Activated naive CD4-positive, alpha-beta T cell treated with anti-CD3 and anti-CD28 coated beads, Interleukin-2, amount 50 U/mL, for 72 hours (primary cell): ENCODE results near the gene FIG4. TPM values are rescaled to one million over a fixed set of nuclear protein-coding genes. Genes with fewer than 3 reads are reported as not detected.
"Not testable (repeated sequence)": the region's sequence is repeated elsewhere in the genome, so short reads cannot be mapped to it uniquely, and the experiment has no call there.

Source experiments
- ATAC-seq, 2 donors: fragments of 150-1000 bp; cut with Tn5 transposase; 2 replicates each; pipeline ENCODE4 v1.10.0; 2021; ENCODE audit warnings: mild to moderate bottlenecking in 2 of 2, moderate library complexity in 2 of 2
- DNase-seq, 2 donors: peaks; one replicate each; pipeline ENCODE4 v3.0.0; 2021 to 2022; ENCODE audit warnings: low spot score in 2 of 2
- H3K27ac Mint-ChIP-seq, 2 donors: one replicate each; pipeline ENCODE4 v1.8.0; 2022; ENCODE audit warnings: mild to moderate bottlenecking in 2 of 2, mixed read lengths in 2 of 2
- H3K36me3 Mint-ChIP-seq, 2 donors: one replicate each; pipeline ENCODE4 v1.8.0; 2022; ENCODE audit warnings: mixed read lengths in 2 of 2
- H3K9me3 Mint-ChIP-seq, 2 donors: one replicate each; pipeline ENCODE4 v1.8.0; 2022; ENCODE audit warnings: mixed read lengths in 2 of 2
- total RNA-seq, 2 donors: library from RNA; stranded (reverse); gene quantifications; one replicate each; pipeline ENCODE4 v1.2.3, GENCODE V29; 2022

FIG4 gene
- total RNA-seq, 2 donors from 2014 or later: 19.8 to 20.2 TPM

DNA sequence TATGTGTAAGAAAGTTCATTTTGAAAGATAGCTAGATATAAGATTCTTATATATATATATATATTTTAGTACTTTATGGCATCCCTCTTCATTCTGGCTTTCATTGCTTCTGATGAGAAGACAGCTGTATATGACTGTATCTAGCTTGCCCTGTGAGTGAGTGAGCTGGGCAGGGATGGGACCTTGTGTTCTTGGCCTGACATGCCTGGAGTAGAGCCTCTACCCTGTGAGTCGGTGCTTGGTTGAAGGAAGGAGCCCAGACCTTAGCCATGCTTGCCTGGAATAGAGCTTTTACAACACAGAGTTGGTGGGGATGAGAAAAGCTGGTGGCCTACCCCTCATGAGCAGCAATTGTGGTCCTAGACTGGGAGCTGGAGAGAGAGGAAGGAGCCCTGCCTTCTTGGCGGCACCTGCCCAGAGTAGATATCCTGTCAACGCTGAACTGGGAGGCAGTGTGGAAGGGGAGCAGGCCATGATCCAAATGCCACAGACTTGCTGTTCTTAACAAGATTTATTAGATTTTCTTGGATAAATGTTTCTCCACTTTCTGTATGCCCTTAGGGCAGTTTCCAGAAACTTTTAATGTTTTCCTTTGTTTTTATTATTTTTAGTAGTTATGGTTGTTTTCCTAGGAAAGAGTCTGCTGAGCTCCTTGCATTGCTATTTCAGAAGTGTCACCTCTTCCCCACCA, 31.6 kb downstream of the FIG4 start:
- DNase-seq (no peak), ATAC-seq (no peak)
- Mint-ChIP-seq H3K27ac (no peak overlapping the region), H3K9me3 (no peaks in the 10 kb centered on the region), H3K36me3 (peaks cover 6 to 21% of the 10 kb centered on the region in 2 donors)

DNA sequence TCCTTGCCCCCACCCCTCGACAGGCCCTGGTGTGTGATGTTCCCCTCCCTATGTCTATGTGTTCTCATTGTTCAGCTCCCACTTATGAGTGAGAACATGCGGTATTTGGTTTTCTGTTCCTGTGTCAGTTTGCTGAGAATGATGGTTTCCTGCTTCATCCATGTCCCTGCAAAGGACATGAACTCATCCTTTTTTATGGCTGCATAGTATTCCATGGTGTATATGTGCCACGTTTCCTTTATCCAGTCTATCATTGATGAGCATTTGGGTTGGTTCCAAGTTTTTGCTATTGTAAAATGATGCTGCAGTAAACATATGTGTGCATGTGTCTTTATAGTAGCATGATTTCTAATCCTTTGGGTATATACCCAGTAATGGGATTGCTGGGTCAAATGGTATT, 34.2 kb downstream of the FIG4 start:
- not testable (repeated sequence) for H3K9me3 Mint-ChIP-seq, ATAC-seq
- peaks cover 6 to 21% of the 10 kb centered on the region in 2 donors for H3K36me3 Mint-ChIP-seq

DNA sequence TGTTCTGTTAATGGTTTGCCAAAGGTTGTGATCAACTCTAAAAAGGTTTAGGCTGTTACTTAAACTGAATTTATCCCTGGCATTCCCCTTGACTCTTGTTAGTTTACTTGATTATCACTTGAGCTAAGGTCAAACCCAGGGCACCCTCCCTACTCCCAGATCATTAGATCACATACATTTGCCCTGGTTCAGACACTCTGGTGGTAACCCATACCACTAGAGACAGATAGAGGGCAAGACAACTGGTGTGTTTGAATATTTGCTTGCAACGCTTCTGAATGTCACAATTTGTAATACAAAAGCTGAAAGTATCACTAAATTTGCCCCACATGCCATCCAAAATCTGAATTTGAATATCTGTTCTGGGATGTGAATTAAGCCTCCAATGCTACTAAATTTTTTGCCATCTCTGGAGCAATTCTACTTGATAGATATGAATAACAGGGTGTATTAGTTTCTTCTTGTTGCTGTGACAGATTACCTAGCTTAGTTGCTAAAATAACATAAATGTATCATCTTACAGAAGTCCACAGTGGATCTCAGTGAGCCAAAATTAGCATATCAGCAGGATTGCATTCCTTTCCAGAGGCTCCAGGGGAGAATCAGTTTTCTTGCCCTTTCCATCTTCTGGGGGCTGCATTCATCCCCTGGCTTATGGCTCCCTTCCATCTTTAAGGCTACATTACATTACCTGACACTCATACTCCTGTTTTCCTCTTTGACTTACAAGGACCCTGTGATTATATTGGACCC, 45.4 kb downstream of the FIG4 start:
- Mint-ChIP-seq H3K36me3 (peaks cover 13 to 20% of the 10 kb centered on the region in 2 donors), H3K27ac (no peak overlapping the region), H3K9me3 (peaks cover 0 to 5% of the 10 kb centered on the region in 2 donors)
- ATAC-seq (no peak), DNase-seq (no peak)

More for the DNA sequence above, 34.2 kb downstream of the FIG4 start:
- DNase-seq, H3K27ac Mint-ChIP-seq: not testable (repeated sequence)

DNA sequence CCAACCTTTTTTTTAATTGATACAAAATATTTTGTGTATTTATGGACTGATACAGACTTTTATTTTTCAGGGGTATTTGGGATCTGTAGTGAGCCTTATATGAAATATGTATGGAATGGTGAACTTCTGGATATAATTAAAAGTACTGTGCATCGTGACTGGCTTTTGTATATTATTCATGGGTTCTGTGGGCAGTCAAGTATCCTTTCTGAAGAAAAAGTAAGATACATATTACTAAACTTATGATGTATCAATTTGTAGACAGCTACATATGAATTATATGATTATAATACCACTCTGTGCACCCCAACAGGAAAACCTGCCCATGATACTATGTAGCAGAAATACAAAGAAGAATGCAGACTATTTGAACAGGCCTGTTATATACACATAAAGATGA, 47.2 kb downstream of the FIG4 start:
- no peak for ATAC-seq
- Mint-ChIP-seq H3K9me3 (peaks cover 0 to 5% of the 10 kb centered on the region in 2 donors), H3K36me3 (peaks cover 13 to 20% of the 10 kb centered on the region in 2 donors), H3K27ac (no peak overlapping the region)
- no peak for DNase-seq

DNA sequence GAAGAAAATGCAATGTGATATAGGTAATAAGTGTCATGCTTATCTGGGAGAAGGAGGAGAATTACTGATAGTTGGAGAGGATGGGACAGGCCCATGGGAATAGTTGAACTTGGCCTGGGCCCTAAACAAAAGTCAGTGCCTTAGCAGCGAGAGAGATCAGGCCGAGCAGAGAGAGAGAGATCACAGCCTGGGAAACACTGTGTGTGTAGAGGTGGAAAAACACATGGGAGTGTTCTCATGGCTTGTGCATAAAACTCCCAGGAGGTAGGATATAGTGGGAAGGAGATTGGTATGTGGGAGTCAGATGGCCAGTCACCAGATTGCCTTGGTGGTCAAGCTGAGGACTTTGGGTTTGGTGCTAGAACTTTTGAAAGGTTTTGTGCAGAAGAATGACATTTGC, 47.6 kb downstream of the FIG4 start:
- Mint-ChIP-seq H3K36me3 (peaks cover 14 to 20% of the 10 kb centered on the region in 2 donors), H3K27ac (no peak overlapping the region), H3K9me3 (peaks cover 0 to 5% of the 10 kb centered on the region in 2 donors)
- no peak for ATAC-seq
- no peak for DNase-seq

DNA sequence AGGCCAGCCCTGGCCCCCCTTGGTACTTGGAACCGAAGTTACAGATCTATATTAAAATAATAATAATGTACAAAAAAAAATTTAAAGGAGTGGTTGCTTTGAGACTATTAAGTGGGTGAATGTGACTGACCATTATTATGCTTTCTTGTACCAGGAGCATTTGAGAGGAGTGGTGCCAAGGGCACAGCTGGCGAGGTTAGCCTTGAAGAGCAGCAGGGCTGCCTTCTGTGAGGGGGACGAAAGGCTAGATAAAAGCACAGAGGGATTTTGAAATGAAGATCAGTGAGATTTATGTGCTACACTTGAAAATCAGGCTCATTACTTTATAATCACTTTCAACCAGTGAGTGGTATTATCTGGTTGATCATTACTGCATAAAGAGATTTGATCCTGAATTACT, 48.6 kb downstream of the FIG4 start:
- H3K9me3 Mint-ChIP-seq: peaks cover 0 to 5% of the 10 kb centered on the region in 2 donors
- DNase-seq (no peak), ATAC-seq (no peak)
- peaks cover 20 to 27% of the 10 kb centered on the region in 2 donors for H3K36me3 Mint-ChIP-seq
- H3K27ac Mint-ChIP-seq: no peak overlapping the region

DNA sequence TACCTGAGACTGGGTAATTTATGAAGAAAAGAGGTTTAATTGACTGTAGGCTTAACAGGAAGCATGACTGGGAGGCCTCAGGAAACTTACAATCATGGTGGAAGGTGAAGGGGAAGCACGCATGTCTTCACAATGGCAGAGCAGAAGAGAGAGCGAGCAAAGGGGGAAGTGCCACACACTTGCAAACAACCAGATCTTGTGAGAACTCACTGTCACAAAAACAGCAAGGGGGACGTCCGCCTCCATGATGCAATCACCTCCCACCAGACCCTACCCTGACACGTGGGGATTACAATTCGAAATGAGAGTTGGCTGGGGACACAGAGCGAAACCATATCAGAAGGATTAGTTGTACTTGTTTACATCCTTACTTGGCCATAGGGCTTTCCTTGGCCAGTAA, 49.7 kb downstream of the FIG4 start:
- Mint-ChIP-seq H3K27ac (peak overlapping the region; percentile 11 to 16), H3K9me3 (peaks cover 0 to 5% of the 10 kb centered on the region in 2 donors), H3K36me3 (peaks cover 20 to 27% of the 10 kb centered on the region in 2 donors)
- DNase-seq (no peak), ATAC-seq (peak in 1 of 2 donors; percentile 33)

DNA sequence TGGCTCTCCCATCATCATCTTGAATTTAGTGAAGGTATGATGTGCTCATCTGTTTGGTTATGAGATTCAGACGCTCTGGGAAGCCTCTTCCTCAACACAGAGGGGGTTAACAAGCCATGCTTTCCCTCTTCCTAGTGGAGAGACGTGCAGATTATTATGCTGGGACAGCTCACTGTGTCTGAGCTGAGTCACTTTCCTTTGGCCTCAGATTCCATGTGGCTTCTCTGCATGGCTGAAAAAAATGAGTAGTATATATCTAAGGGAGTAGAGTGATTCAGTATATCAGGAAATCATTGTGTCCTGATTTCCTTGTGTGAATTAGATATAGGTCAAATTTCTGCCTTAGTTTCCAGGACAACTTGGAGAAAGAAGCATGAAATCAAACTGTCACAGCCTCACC, 52.6 kb downstream of the FIG4 start:
- ATAC-seq: no peak
- H3K36me3 Mint-ChIP-seq: peaks cover 16 to 22% of the 10 kb centered on the region in 2 donors
- H3K9me3 Mint-ChIP-seq: peaks cover 0 to 5% of the 10 kb centered on the region in 2 donors
- no peak overlapping the region for H3K27ac Mint-ChIP-seq
- no peak for DNase-seq

DNA sequence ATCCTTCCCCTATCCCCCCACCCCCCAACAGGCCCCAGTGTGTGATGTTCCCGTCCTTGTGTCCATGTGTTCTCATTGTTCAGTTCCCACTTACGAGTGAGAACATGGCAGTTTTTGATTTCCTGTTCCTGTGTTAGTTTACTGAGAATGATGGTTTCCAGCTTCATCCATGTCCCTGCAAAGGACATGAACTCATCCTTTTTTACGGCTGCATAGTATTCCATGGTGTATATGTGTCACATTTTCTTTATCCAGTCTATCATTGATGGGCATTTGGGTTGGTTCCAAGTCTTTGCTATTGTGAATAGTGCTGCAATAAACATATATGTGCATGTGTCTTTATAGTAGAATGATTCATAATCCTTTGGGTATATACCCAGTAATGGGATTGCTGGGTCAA, 53.7 kb downstream of the FIG4 start:
- H3K36me3 Mint-ChIP-seq: peaks cover 14 to 16% of the 10 kb centered on the region in 2 donors

DNA sequence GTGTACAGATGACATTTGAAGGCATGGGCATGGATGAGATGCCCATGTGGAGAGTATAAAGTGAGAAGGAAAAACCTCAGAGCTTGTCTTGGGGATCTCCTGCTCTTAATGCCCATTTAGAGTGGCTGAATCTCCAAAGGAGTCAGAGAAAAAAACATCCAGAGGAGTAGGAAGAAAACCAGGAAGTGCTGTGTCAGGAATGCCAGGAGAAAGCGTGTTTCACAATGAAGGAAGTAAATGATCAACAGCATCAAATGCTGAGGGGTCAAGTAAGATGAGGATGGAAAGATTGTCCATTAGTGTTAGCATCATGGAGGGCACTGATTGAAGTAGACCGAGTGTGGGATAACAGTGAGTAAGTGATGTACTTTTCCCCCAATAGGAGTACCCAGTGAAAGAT, 56.1 kb downstream of the FIG4 start:
- ATAC-seq (no peak), DNase-seq (no peak)
- H3K36me3 Mint-ChIP-seq: peaks cover 7 to 8% of the 10 kb centered on the region in 2 donors
- H3K9me3 Mint-ChIP-seq: no peaks in the 10 kb centered on the region
- no peak overlapping the region for H3K27ac Mint-ChIP-seq

More for the DNA sequence above, 53.7 kb downstream of the FIG4 start:
- H3K27ac Mint-ChIP-seq, ATAC-seq, DNase-seq, H3K9me3 Mint-ChIP-seq: not testable (repeated sequence)

DNA sequence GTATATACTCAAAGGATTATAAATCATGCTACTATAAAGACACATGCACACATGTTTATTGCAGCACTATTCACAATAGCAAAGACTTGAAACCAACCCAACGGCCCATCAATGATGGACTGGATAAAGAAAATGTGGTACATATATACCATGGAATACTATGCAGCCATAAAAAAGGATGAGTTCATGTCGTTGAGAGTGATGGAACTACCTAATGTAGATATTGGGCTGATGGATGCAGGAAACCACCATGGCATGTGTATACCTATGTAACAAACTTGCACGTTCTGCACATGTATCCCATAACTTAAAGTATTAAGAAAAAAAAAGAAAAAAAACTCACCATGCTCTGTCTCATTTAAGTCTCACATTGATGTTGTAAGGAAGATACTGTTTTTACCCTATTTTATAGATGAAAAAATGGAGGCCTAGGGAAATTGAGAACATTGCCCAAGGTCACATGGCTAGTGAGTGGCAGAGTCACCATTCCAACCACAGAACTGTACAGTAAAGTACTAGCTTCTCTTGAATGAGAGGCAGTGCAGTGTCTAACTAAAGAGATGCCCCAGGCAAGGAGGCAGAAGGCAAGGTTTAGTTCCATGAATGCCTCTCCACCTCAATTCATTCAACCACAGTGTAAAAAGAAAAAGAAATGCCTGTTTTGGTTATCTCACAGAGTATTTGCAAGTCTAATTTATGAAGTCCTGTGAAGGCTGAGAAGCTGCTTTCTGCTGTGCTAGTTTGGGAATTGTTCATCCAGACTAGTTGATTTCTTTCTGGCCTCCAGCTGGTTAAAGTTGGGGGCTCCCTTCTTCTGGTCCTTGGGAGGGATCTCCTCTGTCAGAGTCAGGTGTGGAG, 68.2 kb downstream of the FIG4 start:
- Mint-ChIP-seq H3K9me3 (peaks cover 10 to 18% of the 10 kb centered on the region in 2 donors), H3K27ac (no peak overlapping the region), H3K36me3 (peaks cover 42 to 45% of the 10 kb centered on the region in 2 donors)
- DNase-seq (no peak), ATAC-seq (no peak)

DNA sequence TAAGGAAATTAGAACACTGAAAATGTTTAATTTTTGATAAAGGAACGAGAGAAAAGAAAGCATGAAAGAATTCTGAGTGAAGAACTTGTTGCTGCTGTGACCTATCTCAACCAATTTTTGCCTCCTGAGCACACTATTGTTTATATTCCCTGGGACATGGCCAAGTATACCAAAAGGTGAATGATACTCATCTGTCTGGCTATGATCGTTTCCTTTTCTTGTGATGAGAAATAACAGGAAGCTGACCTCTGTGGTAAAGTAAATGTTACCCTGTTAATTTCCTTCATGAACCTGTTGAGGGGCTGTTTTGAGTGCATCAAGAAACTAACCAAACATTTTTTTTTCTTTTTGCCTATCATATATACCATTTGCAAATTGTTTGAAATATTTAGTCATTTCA, 69.1 kb downstream of the FIG4 start:
- no peak overlapping the region for H3K27ac Mint-ChIP-seq
- H3K9me3 Mint-ChIP-seq: peaks cover 10 to 18% of the 10 kb centered on the region in 2 donors
- H3K36me3 Mint-ChIP-seq: peaks cover 35 to 41% of the 10 kb centered on the region in 2 donors
- ATAC-seq (peak in 1 of 2 donors; percentile 47), DNase-seq (no peak)

DNA sequence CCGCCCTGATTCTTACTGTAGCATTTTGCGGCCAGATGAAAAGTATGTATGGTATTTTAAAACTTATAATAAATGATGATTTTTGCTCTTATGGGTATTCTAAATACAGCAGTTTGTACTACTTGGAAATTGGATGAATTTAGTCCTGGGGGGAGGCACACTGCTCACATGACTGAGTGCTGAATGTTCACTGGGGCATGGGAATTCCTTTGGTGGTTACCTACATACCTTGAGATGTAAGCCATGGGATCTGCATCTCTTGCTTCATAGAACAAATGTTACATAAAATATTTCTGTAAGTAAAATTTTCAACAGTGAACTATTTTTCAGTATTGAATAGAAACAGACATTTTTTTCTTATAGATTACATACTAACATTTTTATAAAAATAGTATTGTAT, 71.1 kb downstream of the FIG4 start:
- Mint-ChIP-seq H3K9me3 (peaks cover 1 to 3% of the 10 kb centered on the region in 2 donors), H3K36me3 (peaks cover 15 to 24% of the 10 kb centered on the region in 2 donors)

DNA sequence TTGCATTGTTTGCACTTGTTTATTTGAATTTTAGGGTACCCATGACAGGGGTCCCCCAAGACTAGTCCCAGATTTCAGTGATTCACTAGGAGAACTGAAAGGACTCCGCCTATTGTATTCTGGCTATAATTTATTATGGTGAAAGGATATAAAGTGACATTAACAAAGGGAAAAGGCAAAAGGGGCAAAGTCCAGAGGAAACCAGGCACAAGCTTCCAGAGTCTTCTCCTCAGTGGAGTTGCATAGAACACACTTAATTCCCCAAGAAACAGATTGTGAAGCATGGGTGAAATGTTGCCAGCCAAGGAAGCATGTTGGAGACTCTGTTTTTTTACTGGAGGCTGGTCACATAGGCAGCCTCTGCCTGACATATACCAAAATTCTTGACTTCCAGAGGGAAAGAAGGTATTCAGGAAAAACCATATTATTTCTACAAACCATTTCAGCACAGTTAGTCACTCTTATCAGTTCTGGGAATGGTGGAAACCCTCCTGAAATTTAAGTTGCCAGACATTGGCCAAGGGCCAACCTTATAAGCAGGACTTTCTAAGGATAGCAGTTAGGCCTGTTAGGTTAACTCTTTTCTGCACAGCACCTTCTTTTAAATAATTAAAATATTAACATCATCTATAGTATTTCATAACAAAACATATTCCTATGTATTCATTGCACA, 71.8 kb downstream of the FIG4 start:
- Mint-ChIP-seq H3K9me3 (no peaks in the 10 kb centered on the region), H3K36me3 (peaks cover 10 to 17% of the 10 kb centered on the region in 2 donors), H3K27ac (no peak overlapping the region)
- ATAC-seq (no peak), DNase-seq (no peak)

More for the DNA sequence above, 71.1 kb downstream of the FIG4 start:
- no peak for DNase-seq
- ATAC-seq: no peak
- no peak overlapping the region for H3K27ac Mint-ChIP-seq

DNA sequence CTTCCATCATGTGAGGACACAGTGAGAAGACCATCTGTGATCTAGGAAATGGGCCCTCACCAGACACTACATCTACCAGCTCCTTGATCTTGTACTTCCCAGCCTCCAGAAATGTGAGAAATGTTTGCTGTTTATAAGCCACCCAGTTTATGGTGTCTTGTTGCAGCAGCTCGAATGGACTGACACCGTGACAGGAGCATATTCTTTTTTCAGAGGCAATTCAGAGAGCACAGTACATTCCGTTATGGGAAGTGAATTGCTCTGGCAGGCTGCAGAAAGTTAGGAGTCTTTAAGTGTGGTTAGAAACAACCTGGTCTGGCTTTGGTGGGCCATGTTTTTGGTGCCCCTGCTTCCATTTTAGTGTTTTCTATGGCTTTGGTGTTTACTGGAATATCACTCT, 75.1 kb downstream of the FIG4 start:
- ATAC-seq: no peak
- Mint-ChIP-seq H3K27ac (no peak overlapping the region), H3K9me3 (no peaks in the 10 kb centered on the region), H3K36me3 (peaks cover 0 to 5% of the 10 kb centered on the region in 2 donors)
- DNase-seq: no peak

DNA sequence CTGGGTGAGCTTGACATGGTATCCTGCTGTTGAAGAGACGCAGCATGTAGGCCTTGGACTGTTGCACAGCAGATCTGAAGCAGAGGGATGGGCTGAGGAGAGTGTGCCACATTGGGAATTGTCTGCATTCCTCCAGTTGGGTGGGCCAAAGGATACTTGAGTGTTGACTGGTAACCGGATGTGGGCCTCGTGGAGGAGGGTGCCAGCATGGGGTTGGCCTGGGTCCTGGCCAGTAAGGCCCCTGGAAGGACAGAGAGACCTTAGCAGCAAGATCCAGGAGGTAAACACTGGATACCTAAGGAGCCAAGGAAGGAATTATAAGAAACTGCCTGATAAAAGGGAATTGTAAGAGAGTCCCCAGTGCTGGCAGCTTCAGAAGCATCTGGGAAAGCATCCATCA, 76.9 kb downstream of the FIG4 start:
- Mint-ChIP-seq H3K9me3 (peaks cover 0 to 5% of the 10 kb centered on the region in 2 donors), H3K36me3 (peaks cover 7 to 11% of the 10 kb centered on the region in 2 donors)

More for the DNA sequence above, 76.9 kb downstream of the FIG4 start:
- no peak for DNase-seq
- H3K27ac Mint-ChIP-seq: no peak overlapping the region
- ATAC-seq: no peak
